HepG2 (cell line): ENCODE measurements around the gene ZNF804B. TPM values are rescaled to one million over a fixed set of nuclear protein-coding genes. Genes with fewer than 3 reads are reported as not detected.
"Not testable (repeated sequence)": the region's sequence is repeated elsewhere in the genome, so short reads cannot be mapped to it uniquely, and the experiment has no call there.

Experiments
- ATAC-seq: fragments of 200-7000 bp; cut with Tn5 transposase; 3 replicates; pipeline ENCODE4 v1.9.1; 2020; ENCODE audit warnings: mild to moderate bottlenecking, moderate library complexity
- BruUV-seq: library from RNA; stranded (reverse); fragments of 400-500 nt; replicated peaks from 2 replicates; lab custom pipeline; 2021; lab: Mats Ljungman, UMichigan
- CTCF ChIA-PET: fragments of 300-600 bp; formaldehyde crosslinking; extraction: SDS; loops from one replicate; lab custom pipeline; 2021; ENCODE audit warnings: low total read pairs, inconsistent platforms, low intra/inter-chr PET ratio; lab: Yijun Ruan, JAX
- POLR2A ChIA-PET: fragments of 350-600 bp; sonication (Branson Sonifier 250); formaldehyde crosslinking; loops from one replicate; lab custom pipeline; 2020; ENCODE audit warnings: antibody characterized with exemption, inconsistent platforms; lab: Yijun Ruan, JAX
- DNase-seq: peaks from one replicate; pipeline ENCODE4 v3.0.0-alpha.2; 2015; ENCODE audit warnings: low spot score
- FAIRE-seq: peaks from 3 replicates; lab custom pipeline; 2011; peaks lifted over from hg19 to GRCh38; lab: Jason Lieb, UNC
- H2AFZ ChIP-seq: one replicate; pipeline ENCODE4 v1.6.1; 2011; ENCODE audit warnings: low read length, inconsistent platforms
- H3K27ac ChIP-seq: fragments of 300-600 bp; 3 replicates; pipeline ENCODE4 v1.8.0; 2011; ENCODE audit warnings: mixed run types, mild to moderate bottlenecking, mixed read lengths, low read length, inconsistent platforms; ENCODE audit not compliant: insufficient read depth; ENCODE audit errors: extremely low read length
- H3K27me3 ChIP-seq, 2 experiments: fragments of 200-600 bp in 1 of 2; 2 replicates in 1 of 2; 3 replicates in 1 of 2; pipeline versions ENCODE4 v1.6.0 to v1.8.0; 2011; ENCODE audit warnings: low read length in 2 of 2, mild to moderate bottlenecking in 2 of 2, moderate library complexity in 2 of 2, inconsistent platforms in 1 of 2; ENCODE audit not compliant: insufficient read depth in 2 of 2, control insufficient read depth in 1 of 2
- H3K36me3 ChIP-seq, 2 experiments: fragments of 200-600 bp in 1 of 2; replicated peaks in 1 of 2; 2 replicates in 1 of 2; 3 replicates in 1 of 2; pipeline versions ENCODE4 v1.5.1 to v1.8.0; 2011; ENCODE audit warnings: low read length in 2 of 2, inconsistent platforms in 1 of 2; ENCODE audit not compliant: insufficient read depth in 2 of 2, control insufficient read depth in 1 of 2
- H3K4me1 ChIP-seq: 2 replicates; pipeline ENCODE4 v1.5.1; 2012; ENCODE audit warnings: low read length, inconsistent platforms; ENCODE audit not compliant: insufficient read depth
- H3K4me2 ChIP-seq: 2 replicates; pipeline ENCODE4 v1.6.0; 2011; ENCODE audit warnings: low read depth, low read length, inconsistent platforms
- H3K4me3 ChIP-seq, 3 experiments: fragments of 200-600 bp in 1 of 3; sonication (generic), shearing (Covaris generic) in 1 of 3; replicated peaks in 1 of 3; 2 replicates each; pipeline ENCODE4 v1.5.1; 2011 to 2016; ENCODE audit warnings: low read length in 3 of 3, inconsistent platforms in 2 of 3, low read depth in 2 of 3, mild to moderate bottlenecking in 2 of 3, control low read depth in 1 of 3, mixed read lengths in 1 of 3; ENCODE audit not compliant: insufficient read depth in 1 of 3
- H3K79me2 ChIP-seq: one replicate; pipeline ENCODE4 v1.6.1; 2011; ENCODE audit warnings: low read length, inconsistent platforms; ENCODE audit not compliant: insufficient read depth
- H3K9ac ChIP-seq: 2 replicates; pipeline ENCODE4 v1.6.0; 2011; ENCODE audit warnings: mild to moderate bottlenecking, low read depth, low read length, inconsistent platforms; ENCODE audit not compliant: insufficient read depth
- H3K9me3 ChIP-seq: 2 replicates; pipeline ENCODE4 v1.5.1; 2012; ENCODE audit warnings: mild to moderate bottlenecking, low read length
- H4K20me1 ChIP-seq: 2 replicates; pipeline ENCODE4 v1.6.0; 2011; ENCODE audit warnings: inconsistent platforms, mild to moderate bottlenecking, low read length, moderate library complexity; ENCODE audit not compliant: insufficient read depth
- ASH2L ChIP-seq: fragments of 300-600, 200-600 bp; sonication (generic); IDR thresholded peaks from 2 replicates; pipeline ENCODE4 v1.7.0; 2017; ENCODE audit warnings: low read depth, mild to moderate bottlenecking, moderate library complexity, mixed read lengths, low read length; ENCODE audit not compliant: insufficient read length
- ELK4 ChIP-seq: sonication (generic); formaldehyde crosslinking; IDR thresholded peaks from 2 replicates; pipeline ENCODE4 v1.9.0; 2021; ENCODE audit warnings: missing genetic modification reagents, borderline replicate concordance
- FOXO1 ChIP-seq: sonication (generic); formaldehyde crosslinking; IDR thresholded peaks from 2 replicates; pipeline ENCODE4 v1.4.0; 2020; ENCODE audit warnings: missing genetic modification reagents
- MAFF ChIP-seq: IDR thresholded peaks from 2 replicates; pipeline ENCODE4 v1.6.1; 2011; ENCODE audit warnings: low read depth, low read length, improper control_type of control experiment
- RFX1 ChIP-seq: fragments of 450-650 bp; IDR thresholded peaks from 2 replicates; pipeline ENCODE4 v1.6.1; 2017
- SIN3A ChIP-seq: IDR thresholded peaks from 2 replicates; pipeline ENCODE4 v1.6.1; 2011; ENCODE audit warnings: low read depth, mild to moderate bottlenecking, control low read depth, low read length, borderline replicate concordance
- SP140L ChIP-seq: sonication (generic); formaldehyde crosslinking; IDR thresholded peaks from 2 replicates; pipeline ENCODE4 v1.4.0; 2020; ENCODE audit warnings: missing genetic modification reagents, borderline replicate concordance
- TOPORS ChIP-seq: sonication (generic); formaldehyde crosslinking; IDR thresholded peaks from 2 replicates; pipeline ENCODE4 v1.8.0; 2023; ENCODE audit warnings: mild to moderate bottlenecking, missing genetic modification reagents
- ZNF510 ChIP-seq: sonication (generic); formaldehyde crosslinking; IDR thresholded peaks from 2 replicates; pipeline ENCODE4 v1.4.0; 2020; ENCODE audit warnings: low read depth, mild to moderate bottlenecking, missing genetic modification reagents
- ZSCAN29 ChIP-seq: sonication (generic); formaldehyde crosslinking; conservative IDR thresholded peaks from 2 replicates; pipeline ENCODE4 v1.4.0; 2020; ENCODE audit warnings: mild to moderate bottlenecking, missing genetic modification reagents
- WGBS: methylation state at CpG from one replicate; pipeline ENCODE4 v1.1.6; 2017; ENCODE audit warnings: low lambda C conversion rate; 5-methylcytosine and 5-hydroxymethylcytosine counted together
- in situ Hi-C: cut with HindIII; loops from 2 replicates; pipeline ENCODE4 v1.10.0; 2017; ENCODE audit warnings: low pct_unique_long_range_greater_than_20kb; ENCODE audit not compliant: extremely low pct_ligation_motif_present
- intact Hi-C: fragments of 100-400 bp; cut with micrococcal nuclease; formaldehyde crosslinking; loops from one replicate; pipeline ENCODE4 v1.10.0; 2022; ENCODE audit not compliant: unreplicated experiment
- polyA plus RNA-seq, 8 experiments: library from polyadenylated mRNA; depleted of rRNA in 3 of 8; stranded (reverse) in 7 of 8; unstranded in 1 of 8; fragments of >200 nt; fragmentation: Illumina TruSeq in 4 of 8; extraction: Trizol in 4 of 8; gene quantifications; 2 replicates each; pipeline versions ENCODE4 v1.2.1 to v1.2.3, GENCODE V29; 2011 to 2016; ENCODE audit warnings: low read depth in 4 of 8, missing spikeins in 1 of 8, mixed read lengths in 1 of 8; ENCODE audit not compliant: insufficient read depth in 1 of 8
- total RNA-seq, 5 experiments: library from RNA; depleted of rRNA; stranded (reverse); fragments of >200 nt; fragmentation: Illumina TruSeq; extraction: Trizol; gene quantifications; 2 replicates each; pipeline ENCODE4 v1.2.3, GENCODE V29; 2016; ENCODE audit warnings: low read depth in 1 of 5

ZNF804B gene
- total and polyA plus RNA-seq, 2 of the 13 experiments (the other 11 are each of a cell fraction or from before 2014, with no cell fraction given): not detected

- H2AFZ ChIP-seq, H3K79me2 ChIP-seq, H3K36me3 ChIP-seq, H3K9ac ChIP-seq, ATAC-seq, CTCF ChIA-PET, POLR2A ChIA-PET, H3K4me3 ChIP-seq, H3K4me1 ChIP-seq, BruUV-seq, H4K20me1 ChIP-seq, intact Hi-C loops, H3K27ac ChIP-seq, H3K27me3 ChIP-seq, DNase-seq, H3K4me2 ChIP-seq, in situ Hi-C loops, FAIRE-seq: not testable (repeated sequence)
- H3K9me3 ChIP-seq: peaks cover 23% of the 10 kb centered on the region
- 68% methylated on average over 7 of the region's 31 CpGs for WGBS
Measured at GRCh38 chr7:89228688-89229171, 469.2 kb downstream of the ZNF804B start.

DNA sequence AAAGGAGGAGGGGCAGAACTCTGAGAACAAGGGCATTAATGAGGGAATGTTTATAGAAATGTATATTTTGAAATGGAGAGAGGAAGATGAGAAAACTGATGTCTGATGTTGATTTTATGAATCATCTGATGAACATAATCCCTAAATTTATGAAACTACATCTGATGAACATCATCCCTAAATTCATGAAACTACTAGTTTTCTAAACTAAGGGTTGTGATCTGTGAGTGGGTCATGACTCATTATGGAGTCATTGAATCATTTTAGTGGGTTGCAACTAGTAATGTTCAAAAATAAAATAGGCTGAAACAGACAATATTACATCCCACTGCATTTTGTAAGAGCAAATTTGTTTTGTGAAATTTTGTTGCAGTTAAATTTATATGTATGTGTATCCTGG lies 478.7 kb downstream of the ZNF804B start:
- Histone ChIP-seq H3K27ac (no peak overlapping the region), H4K20me1 (no peaks in the 10 kb centered on the region), H3K79me2 (no peaks in the 10 kb centered on the region), H3K4me3 (no peak overlapping the region), H3K9ac (no peak overlapping the region), H3K36me3 (no peaks in the 10 kb centered on the region), H3K4me2 (no peak overlapping the region), H2AFZ (no peak overlapping the region), H3K9me3 (peaks cover 39% of the 10 kb centered on the region), H3K4me1 (no peaks in the 10 kb centered on the region), H3K27me3 (no peaks in the 10 kb centered on the region)
- ATAC-seq (no peak), FAIRE-seq (no peak), DNase-seq (no peak)
- TF ChIP-seq TOPORS (CRISPR knock-in tag) (no peak), SP140L (CRISPR knock-in tag) (no peak), RFX1 (no peak), SIN3A (no peak), ASH2L (no peak), MAFF (no peak), ZSCAN29 (no peak), ZNF510 (CRISPR knock-in tag) (no peak), FOXO1 (CRISPR knock-in tag) (no peak), ELK4 (CRISPR knock-in tag) (no peak)
- in situ Hi-C loops (no loop called here), intact Hi-C loops (no loop called here)
- ChIA-PET CTCF (no interaction called here), POLR2A (no interaction called here)
- no TSS peak for BruUV-seq
